K562 (cell line): ENCODE results near the gene NPEPPS. TPM values are rescaled to one million over a fixed set of nuclear protein-coding genes. Genes with fewer than 3 reads are reported as not detected.
A peak's percentile ranks its signal among the peaks of the same experiment; 100 is the strongest.

ENCODE experiments used
- ATAC-seq: fragments of 200-7000 bp; cut with Tn5 transposase; 3 replicates; pipeline ENCODE4 v1.9.1; 2020; ENCODE audit warnings: moderate library complexity
- BruUV-seq: library from RNA; stranded (reverse); fragments of 400-500 nt; replicated peaks from 2 replicates; lab custom pipeline; 2021; lab: Mats Ljungman, UMichigan
- CTCF ChIA-PET: fragments of 300-600 bp; formaldehyde crosslinking; extraction: SDS; loops from one replicate; lab custom pipeline; 2021; ENCODE audit warnings: low intra/inter-chr PET ratio; lab: Yijun Ruan, JAX
- POLR2A ChIA-PET: fragments of 300-600, 350-650 bp; sonication (Branson Sonifier 250); formaldehyde crosslinking; extraction: SDS; loops from one replicate; lab custom pipeline; 2021; ENCODE audit warnings: antibody characterized with exemption, inconsistent platforms; lab: Yijun Ruan, JAX
- DNase-seq, 4 experiments: peaks; one replicate each; pipeline versions ENCODE4 v3.0.0 to v3.0.0-alpha.2; 2011 to 2018; ENCODE audit warnings: low spot score in 3 of 4, mixed read lengths in 3 of 4; ENCODE audit errors: extremely low read depth in 1 of 4
- FAIRE-seq: peaks from 2 replicates; lab custom pipeline; 2011; peaks lifted over from hg19 to GRCh38; lab: Jason Lieb, UNC
- H2AFZ ChIP-seq: 2 replicates; pipeline ENCODE4 v1.6.0; 2011; ENCODE audit warnings: low read depth, low read length, control low read depth, inconsistent platforms
- H3K27ac ChIP-seq: fragments of 200-600 bp; 3 replicates; pipeline ENCODE4 v1.8.0; 2011; ENCODE audit warnings: low read depth, mild to moderate bottlenecking, control low read depth, inconsistent platforms, low read length, moderate library complexity, mixed read lengths; ENCODE audit errors: extremely low read depth
- H3K27me3 ChIP-seq, 2 experiments: fragments of 300-600 bp in 1 of 2; 2 replicates in 1 of 2; 3 replicates in 1 of 2; pipeline versions ENCODE4 v1.6.0 to v1.8.0; 2011; ENCODE audit warnings: inconsistent platforms in 2 of 2, low read length in 2 of 2, mild to moderate bottlenecking in 1 of 2, mixed read lengths in 1 of 2, moderate library complexity in 1 of 2; ENCODE audit not compliant: control insufficient read depth in 2 of 2, insufficient read depth in 2 of 2
- H3K36me3 ChIP-seq: fragments of 300-600 bp; 3 replicates; pipeline ENCODE4 v1.8.0; 2011; ENCODE audit warnings: mild to moderate bottlenecking, low read length, inconsistent platforms; ENCODE audit not compliant: control insufficient read depth, insufficient read depth
- H3K4me1 ChIP-seq, 2 experiments: fragments of 200-600 bp in 1 of 2; replicated peaks in 1 of 2; 2 replicates in 1 of 2; 3 replicates in 1 of 2; pipeline versions ENCODE4 v1.5.1 to v1.8.0; 2011; ENCODE audit warnings: inconsistent platforms in 2 of 2, low read length in 2 of 2, mild to moderate bottlenecking in 1 of 2, mixed read lengths in 1 of 2, moderate library complexity in 1 of 2; ENCODE audit not compliant: control insufficient read depth in 2 of 2, insufficient read depth in 2 of 2
- H3K4me2 ChIP-seq: 2 replicates; pipeline ENCODE4 v1.6.1; 2011; ENCODE audit warnings: low read length, control low read depth, inconsistent platforms, mixed read lengths; ENCODE audit not compliant: insufficient read depth
- H3K4me3 ChIP-seq: fragments of 200-600 bp; sonication (generic), shearing (Covaris generic); 2 replicates; pipeline ENCODE4 v1.5.1; 2016; ENCODE audit warnings: control low read depth, inconsistent platforms
- H3K79me2 ChIP-seq: fragments of 200-600 bp; 3 replicates; pipeline ENCODE4 v1.8.0; 2011; ENCODE audit warnings: low read length, inconsistent platforms; ENCODE audit not compliant: control insufficient read depth, insufficient read depth
- H3K9ac ChIP-seq, 2 experiments: 2 replicates each; pipeline versions ENCODE4 v1.6.0 to v1.6.1; 2011; ENCODE audit warnings: low read depth in 2 of 2, low read length in 2 of 2, control low read depth in 1 of 2, inconsistent platforms in 1 of 2, mild to moderate bottlenecking in 1 of 2, mixed read lengths in 1 of 2; ENCODE audit not compliant: insufficient read depth in 1 of 2
- H3K9me1 ChIP-seq: one replicate; pipeline ENCODE4 v1.6.0; 2011; ENCODE audit warnings: inconsistent platforms, mild to moderate bottlenecking, low read length, moderate library complexity; ENCODE audit not compliant: control insufficient read depth, insufficient read depth
- H3K9me3 ChIP-seq: replicated peaks from 2 replicates; pipeline ENCODE4 v1.5.1; 2011; ENCODE audit warnings: low read depth, low read length, inconsistent platforms; ENCODE audit not compliant: control insufficient read depth, insufficient read depth
- H4K20me1 ChIP-seq: replicated peaks from 2 replicates; pipeline ENCODE4 v1.6.1; 2011; ENCODE audit warnings: low read length, inconsistent platforms, mixed read lengths; ENCODE audit not compliant: control insufficient read depth, insufficient read depth
- BCOR ChIP-seq: fragments of 450-650 bp; IDR thresholded peaks from 2 replicates; pipeline ENCODE4 v1.6.1; 2016
- MYC ChIP-seq, 2 experiments: fragments of 250-450 bp in 1 of 2; sonication (Bioruptor Pico) in 1 of 2; IDR thresholded peaks; 2 replicates each; pipeline versions ENCODE4 v1.5.1 to v1.6.1; 2012 to 2021; ENCODE audit warnings: low read depth in 2 of 2, borderline replicate concordance in 1 of 2, improper control_type of control experiment in 1 of 2, low read length in 1 of 2, mild to moderate bottlenecking in 1 of 2, moderate library complexity in 1 of 2
- NFE2 ChIP-seq: IDR thresholded peaks from 2 replicates; pipeline ENCODE4 v1.6.1; 2014; ENCODE audit warnings: antibody characterized with exemption, low read depth
- NR3C1 ChIP-seq: sonication (generic); formaldehyde crosslinking; IDR thresholded peaks from 2 replicates; pipeline ENCODE4 v1.8.1; 2022; ENCODE audit warnings: missing genetic modification reagents
- RBM25 ChIP-seq: fragments of 200-400 bp; formaldehyde crosslinking; IDR thresholded peaks from 2 replicates; pipeline ENCODE4 v1.6.1; 2018; ENCODE audit warnings: low read length, low read depth, moderate library complexity; ENCODE audit not compliant: severe bottlenecking
- SREBF2 ChIP-seq: sonication (generic); formaldehyde crosslinking; IDR thresholded peaks from 2 replicates; pipeline ENCODE4 v1.4.0; 2020; ENCODE audit warnings: mild to moderate bottlenecking, missing genetic modification reagents
- ZNF354B ChIP-seq: fragments of 250-450 bp; sonication (Bioruptor Pico); IDR thresholded peaks from 2 replicates; pipeline ENCODE4 v1.4.0; 2020
- WGBS: fragments of 100-300 bp; shearing (Covaris generic); methylation state at CpG from one replicate; pipeline ENCODE4 v1.1.6; 2016; ENCODE audit warnings: low coverage, mixed read lengths; ENCODE audit not compliant: insufficient coverage; ENCODE audit errors: missing lambda C conversion rate; 5-methylcytosine and 5-hydroxymethylcytosine counted together
- in situ Hi-C: fragments of 300-500 bp; cut with MboI; formaldehyde crosslinking; loops from 4 replicates; pipeline ENCODE4 v1.15.0; 2018; ENCODE audit warnings: inconsistent platforms, mixed read lengths
- intact Hi-C: fragments of 100-400 bp; cut with micrococcal nuclease; formaldehyde crosslinking; loops from 2 replicates; pipeline ENCODE4 v1.14.2; 2022
- polyA plus RNA-seq, 8 experiments: library from polyadenylated mRNA; depleted of rRNA in 4 of 8; stranded (reverse) in 5 of 8; unstranded in 3 of 8; fragments of >200 nt; fragmentation: Nextera tagmentation in 2 of 8; fragmentation: Illumina TruSeq in 1 of 8; extraction: Ambion mirVana in 2 of 8; extraction: Trizol in 1 of 8; gene quantifications; 2 replicates each; pipeline versions ENCODE4 v1.2.1 to v1.2.3, GENCODE V29; 2011 to 2014; ENCODE audit warnings: inconsistent platforms in 1 of 8, missing spikeins in 1 of 8
- total RNA-seq, 7 experiments: library from RNA; depleted of rRNA in 6 of 7; stranded (reverse); fragments of >200 nt in 6 of 7; fragmentation: Illumina TruSeq in 2 of 7; extraction: Trizol in 2 of 7; gene quantifications; 2 replicates each; pipeline versions ENCODE4 v1.2.1 to v1.2.3, GENCODE V29; 2011 to 2021; ENCODE audit warnings: low replicate concordance in 1 of 7
- TF ChIP-seq, protein P1 (sequence below), 2 experiments: fragments of 450-650 bp in 1 of 2; sonication (generic) in 1 of 2; formaldehyde crosslinking; conservative IDR thresholded peaks; 2 replicates each; pipeline versions ENCODE4 v1.4.0 to v1.8.1; 2020 to 2022; ENCODE audit warnings: mild to moderate bottlenecking in 1 of 2, missing genetic modification reagents in 1 of 2
- TF ChIP-seq, protein P2 (sequence below): fragments of 200-800 bp; sonication (Bioruptor generic); IDR thresholded peaks from 2 replicates; pipeline ENCODE4 v1.6.1; 2016; ENCODE audit warnings: missing genetic modification characterization, missing compliant biosample characterization

NPEPPS gene
- total and polyA plus RNA-seq, 9 of the 15 experiments (the other 6 are each of a cell fraction or from before 2014, with no cell fraction given): 21.4 to 108 (median 46.0) TPM

DNA sequence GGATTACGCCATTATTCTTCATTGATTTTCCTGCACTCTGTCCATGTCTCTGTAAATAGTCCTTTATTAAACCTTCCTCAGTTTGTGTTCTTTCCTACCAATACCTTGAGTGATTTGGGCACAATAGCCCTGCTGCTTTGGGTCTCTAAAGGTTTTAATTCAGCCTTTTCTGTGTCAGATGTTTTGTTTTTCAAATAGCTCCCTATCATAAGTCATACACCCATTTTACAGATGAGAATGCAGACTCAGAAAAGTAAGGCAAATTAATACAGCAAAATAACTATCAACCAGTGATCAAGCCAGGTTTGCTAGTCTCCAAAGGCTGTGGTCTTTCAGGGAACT is 93.8 kb downstream of the NPEPPS start:
- ChIA-PET CTCF (no interaction called here), POLR2A (interaction anchor here (0.6 to 0.9 kb wide), 2 partner anchors 37 to 383 kb away, joined by 3 to 4 read pairs; no protein-coding TSS in a partner anchor)
- no peak overlapping the region for H3K4me2 ChIP-seq
- no peak overlapping the region for H3K27ac ChIP-seq
- no peak overlapping the region for H3K9ac ChIP-seq
- ATAC-seq (no peak), DNase-seq (no peak)
- H3K4me3 ChIP-seq: no peak overlapping the region
- intact Hi-C loops: no loop called here
- H3K4me1 ChIP-seq: no peaks in the 10 kb centered on the region
- no peaks in the 10 kb centered on the region for H3K79me2 ChIP-seq
- no peaks in the 10 kb centered on the region for H3K9me1 ChIP-seq
- no peaks in the 10 kb centered on the region for H3K27me3 ChIP-seq
- no peak overlapping the region for H2AFZ ChIP-seq
- TF ChIP-seq BCOR: peak; percentile 21; the same call in 1 of the 2 replicates
- no peak for TF ChIP-seq SREBF2 (CRISPR knock-in tag)
- TF ChIP-seq RBM25: peak; percentile 82
- TF ChIP-seq, all 486 proteins: peak for 2
- no TSS peak for BruUV-seq
- Histone ChIP-seq H3K9me3 (no peaks in the 10 kb centered on the region), H3K36me3 (peaks cover 40% of the 10 kb centered on the region), H4K20me1 (no peaks in the 10 kb centered on the region)
- WGBS: 25% methylated on average over 1 of the region's 1 CpG
- in situ Hi-C loops: loop anchor here (25.0 kb wide), 1 partner anchor 637 kb away; the partner anchor contains the start of gene RPRML
- no peak for FAIRE-seq

DNA sequence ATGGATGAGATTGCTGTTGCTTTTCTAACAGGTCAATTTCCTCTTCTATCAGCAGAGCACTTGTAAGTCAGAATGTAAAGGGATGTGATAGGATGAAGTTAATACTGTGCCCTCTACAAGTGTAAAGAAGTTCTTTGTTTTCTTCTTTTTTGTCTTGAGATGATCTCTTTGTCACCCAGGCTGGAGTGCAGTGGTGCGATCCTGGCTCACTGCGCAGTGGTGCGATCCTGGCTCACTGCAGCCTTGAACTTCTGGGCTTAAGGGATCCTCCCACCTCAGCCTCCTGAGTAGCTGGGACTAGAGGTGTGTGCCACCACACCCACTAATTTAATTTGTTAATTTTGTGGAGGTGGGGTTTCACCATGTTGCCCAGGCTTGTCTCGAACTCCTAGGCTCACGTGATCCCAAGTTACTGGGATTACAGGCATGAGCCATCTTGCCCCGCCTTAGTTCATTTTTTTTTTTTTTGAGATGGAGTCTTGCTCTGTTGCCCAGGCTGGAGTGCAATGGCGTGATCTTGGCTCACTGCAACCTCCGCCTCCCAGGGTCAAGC is 97.2 kb downstream of the NPEPPS start:
- no peak overlapping the region for H3K9ac ChIP-seq
- CTCF ChIA-PET: interaction anchor here (0.6 kb wide), 1 partner anchor 267 kb away, joined by 3 read pairs; no protein-coding TSS in a partner anchor
- FAIRE-seq: no peak
- TF ChIP-seq NR3C1 (CRISPR knock-in tag) (no peak), MYC (IDR thresholded peaks at IDR 0.05; ENCODE audit: low read depth, low read length) (no peak), MYC (CRISPR knock-in tag; IDR thresholded peaks at IDR 0.05; ENCODE audit: borderline replicate concordance, low read depth) (no peak), NFE2 (no peak), ZNF354B (CRISPR knock-in tag) (no peak)
- TF ChIP-seq, protein P1, sequence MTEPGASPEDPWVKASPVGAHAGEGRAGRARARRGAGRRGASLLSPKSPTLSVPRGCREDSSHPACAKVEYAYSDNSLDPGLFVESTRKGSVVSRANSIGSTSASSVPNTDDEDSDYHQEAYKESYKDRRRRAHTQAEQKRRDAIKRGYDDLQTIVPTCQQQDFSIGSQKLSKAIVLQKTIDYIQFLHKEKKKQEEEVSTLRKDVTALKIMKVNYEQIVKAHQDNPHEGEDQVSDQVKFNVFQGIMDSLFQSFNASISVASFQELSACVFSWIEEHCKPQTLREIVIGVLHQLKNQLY (CRISPR knock-in tag; conservative IDR thresholded peaks at IDR 0.05): no peak
- TF ChIP-seq, protein P2, sequence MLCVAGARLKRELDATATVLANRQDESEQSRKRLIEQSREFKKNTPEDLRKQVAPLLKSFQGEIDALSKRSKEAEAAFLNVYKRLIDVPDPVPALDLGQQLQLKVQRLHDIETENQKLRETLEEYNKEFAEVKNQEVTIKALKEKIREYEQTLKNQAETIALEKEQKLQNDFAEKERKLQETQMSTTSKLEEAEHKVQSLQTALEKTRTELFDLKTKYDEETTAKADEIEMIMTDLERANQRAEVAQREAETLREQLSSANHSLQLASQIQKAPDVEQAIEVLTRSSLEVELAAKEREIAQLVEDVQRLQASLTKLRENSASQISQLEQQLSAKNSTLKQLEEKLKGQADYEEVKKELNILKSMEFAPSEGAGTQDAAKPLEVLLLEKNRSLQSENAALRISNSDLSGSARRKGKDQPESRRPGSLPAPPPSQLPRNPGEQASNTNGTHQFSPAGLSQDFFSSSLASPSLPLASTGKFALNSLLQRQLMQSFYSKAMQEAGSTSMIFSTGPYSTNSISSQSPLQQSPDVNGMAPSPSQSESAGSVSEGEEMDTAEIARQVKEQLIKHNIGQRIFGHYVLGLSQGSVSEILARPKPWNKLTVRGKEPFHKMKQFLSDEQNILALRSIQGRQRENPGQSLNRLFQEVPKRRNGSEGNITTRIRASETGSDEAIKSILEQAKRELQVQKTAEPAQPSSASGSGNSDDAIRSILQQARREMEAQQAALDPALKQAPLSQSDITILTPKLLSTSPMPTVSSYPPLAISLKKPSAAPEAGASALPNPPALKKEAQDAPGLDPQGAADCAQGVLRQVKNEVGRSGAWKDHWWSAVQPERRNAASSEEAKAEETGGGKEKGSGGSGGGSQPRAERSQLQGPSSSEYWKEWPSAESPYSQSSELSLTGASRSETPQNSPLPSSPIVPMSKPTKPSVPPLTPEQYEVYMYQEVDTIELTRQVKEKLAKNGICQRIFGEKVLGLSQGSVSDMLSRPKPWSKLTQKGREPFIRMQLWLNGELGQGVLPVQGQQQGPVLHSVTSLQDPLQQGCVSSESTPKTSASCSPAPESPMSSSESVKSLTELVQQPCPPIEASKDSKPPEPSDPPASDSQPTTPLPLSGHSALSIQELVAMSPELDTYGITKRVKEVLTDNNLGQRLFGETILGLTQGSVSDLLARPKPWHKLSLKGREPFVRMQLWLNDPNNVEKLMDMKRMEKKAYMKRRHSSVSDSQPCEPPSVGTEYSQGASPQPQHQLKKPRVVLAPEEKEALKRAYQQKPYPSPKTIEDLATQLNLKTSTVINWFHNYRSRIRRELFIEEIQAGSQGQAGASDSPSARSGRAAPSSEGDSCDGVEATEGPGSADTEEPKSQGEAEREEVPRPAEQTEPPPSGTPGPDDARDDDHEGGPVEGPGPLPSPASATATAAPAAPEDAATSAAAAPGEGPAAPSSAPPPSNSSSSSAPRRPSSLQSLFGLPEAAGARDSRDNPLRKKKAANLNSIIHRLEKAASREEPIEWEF: no peak

More for the DNA sequence above, 97.2 kb downstream of the NPEPPS start:
- H3K9me1 ChIP-seq: no peaks in the 10 kb centered on the region
- ATAC-seq (no peak), DNase-seq (no peak)
- intact Hi-C loops: no loop called here
- H3K4me2 ChIP-seq: no peak overlapping the region
- H2AFZ ChIP-seq: no peak overlapping the region
- no peaks in the 10 kb centered on the region for H3K9me3 ChIP-seq
- H3K4me3 ChIP-seq: no peak overlapping the region
- H3K27ac ChIP-seq: no peak overlapping the region
- POLR2A ChIA-PET: interaction anchor here (0.9 to 2.4 kb wide), 2 partner anchors 9 to 20 kb away, joined by 3 to 9 read pairs; no protein-coding TSS in a partner anchor
- in situ Hi-C loops: no loop called here
- WGBS: 66% methylated on average over 8 of the region's 8 CpGs
- H3K36me3 ChIP-seq: peaks cover 11% of the 10 kb centered on the region; the same call in 1 of the 3 replicates
- H3K27me3 ChIP-seq: no peaks in the 10 kb centered on the region
- peaks cover 0 to 7% of the 10 kb centered on the region in 2 experiments; a peak in 3 of 5 replicates for H3K4me1 ChIP-seq
- no TSS peak for BruUV-seq
- no peaks in the 10 kb centered on the region for H3K79me2 ChIP-seq
- H4K20me1 ChIP-seq: no peaks in the 10 kb centered on the region
